DOHH2 (cell line): ENCODE data around the gene PPM1F.

Experiments used
- EZH2phosphoT487 ChIP-seq: fragments of 200-600 bp; sonication (generic); IDR thresholded peaks from 2 replicates; pipeline ENCODE4 v1.6.1; 2017; ENCODE audit warnings: borderline replicate concordance, mild to moderate bottlenecking, antibody characterized with exemption, low read length, moderate library complexity, mixed read lengths
- TF ChIP-seq, protein P1 (sequence below): fragments of 200-600 bp; sonication (generic); IDR thresholded peaks from one replicate; pipeline ENCODE4 v1.5.1; 2014; ENCODE audit warnings: antibody characterized with exemption, mild to moderate bottlenecking, low read depth, low read length; ENCODE audit not compliant: poor library complexity, severe bottlenecking

DNA sequence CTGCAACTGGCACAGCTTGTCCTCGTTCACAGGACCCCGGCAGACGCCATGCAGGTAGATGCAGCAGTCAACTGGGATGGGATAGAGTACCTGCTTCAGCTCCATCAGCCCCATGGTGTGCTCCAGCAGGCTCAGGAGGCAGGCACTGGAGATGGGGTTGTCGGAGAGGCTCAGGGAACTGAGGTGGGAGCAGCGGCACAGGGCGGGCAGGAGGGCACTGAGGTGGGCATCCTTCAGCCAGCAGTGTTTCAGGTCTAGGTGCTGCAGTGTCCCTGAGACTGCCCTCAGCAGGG, 38.6 kb upstream of the PPM1F start:
- TF ChIP-seq, protein P1, sequence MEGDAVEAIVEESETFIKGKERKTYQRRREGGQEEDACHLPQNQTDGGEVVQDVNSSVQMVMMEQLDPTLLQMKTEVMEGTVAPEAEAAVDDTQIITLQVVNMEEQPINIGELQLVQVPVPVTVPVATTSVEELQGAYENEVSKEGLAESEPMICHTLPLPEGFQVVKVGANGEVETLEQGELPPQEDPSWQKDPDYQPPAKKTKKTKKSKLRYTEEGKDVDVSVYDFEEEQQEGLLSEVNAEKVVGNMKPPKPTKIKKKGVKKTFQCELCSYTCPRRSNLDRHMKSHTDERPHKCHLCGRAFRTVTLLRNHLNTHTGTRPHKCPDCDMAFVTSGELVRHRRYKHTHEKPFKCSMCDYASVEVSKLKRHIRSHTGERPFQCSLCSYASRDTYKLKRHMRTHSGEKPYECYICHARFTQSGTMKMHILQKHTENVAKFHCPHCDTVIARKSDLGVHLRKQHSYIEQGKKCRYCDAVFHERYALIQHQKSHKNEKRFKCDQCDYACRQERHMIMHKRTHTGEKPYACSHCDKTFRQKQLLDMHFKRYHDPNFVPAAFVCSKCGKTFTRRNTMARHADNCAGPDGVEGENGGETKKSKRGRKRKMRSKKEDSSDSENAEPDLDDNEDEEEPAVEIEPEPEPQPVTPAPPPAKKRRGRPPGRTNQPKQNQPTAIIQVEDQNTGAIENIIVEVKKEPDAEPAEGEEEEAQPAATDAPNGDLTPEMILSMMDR, result no peak
- no peak for TF ChIP-seq EZH2phosphoT487
